GM18873 (cell line): ENCODE data around the gene MTSS2.
"Not testable (repeated sequence)": the region's sequence is repeated elsewhere in the genome, so short reads cannot be mapped to it uniquely, and the experiment has no call there.

Experiments used
- ATAC-seq: cut with Tn5 transposase; IDR thresholded peaks from one replicate; pipeline ENCODE4 v1.9.1; 2021; ENCODE audit warnings: mild to moderate bottlenecking, moderate library complexity, moderate number of reproducible peaks; ENCODE audit not compliant: unreplicated experiment, low FRiP score

The MTSS2 gene

DNA sequence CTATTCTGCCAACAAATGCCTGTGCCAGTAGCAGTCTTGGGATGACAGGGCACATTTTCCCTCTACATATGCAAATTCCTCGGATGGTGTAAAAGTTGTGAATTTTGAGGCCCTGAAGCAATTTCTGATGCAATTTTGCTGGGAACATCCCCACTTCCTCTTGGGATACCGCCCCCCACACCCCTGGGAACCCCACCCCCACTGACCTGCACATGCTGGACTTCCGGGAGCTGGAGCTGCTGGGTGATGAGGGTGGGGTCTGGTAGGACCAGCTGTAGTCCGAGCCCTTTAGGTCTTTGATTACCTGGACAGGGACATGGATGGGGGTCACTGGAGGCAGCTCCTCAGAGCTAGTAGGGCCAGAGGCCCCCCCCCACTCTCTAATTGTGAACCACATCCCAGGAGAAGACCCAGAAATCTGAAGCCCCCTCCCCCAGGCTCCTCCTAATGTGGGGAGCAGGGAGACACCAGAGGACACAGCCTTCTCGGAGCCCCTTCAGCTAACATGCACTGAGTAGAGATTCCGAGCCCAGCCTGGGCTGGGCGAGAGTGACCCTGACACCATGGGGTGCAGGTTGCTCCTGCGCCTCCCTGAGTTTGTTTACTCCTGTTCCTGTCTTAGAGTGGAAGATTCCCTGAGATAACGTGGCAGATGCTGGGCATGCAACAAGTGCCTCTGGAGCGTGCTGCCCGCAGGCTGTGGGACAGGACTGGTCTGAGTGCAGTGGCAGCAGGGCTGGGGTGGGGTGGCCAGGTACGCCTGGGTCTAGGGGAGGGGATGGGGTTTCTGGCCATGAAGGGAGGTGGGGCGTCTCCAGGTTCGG lies 9.0 kb downstream of the MTSS2 start:
- ATAC-seq, result no peak

DNA sequence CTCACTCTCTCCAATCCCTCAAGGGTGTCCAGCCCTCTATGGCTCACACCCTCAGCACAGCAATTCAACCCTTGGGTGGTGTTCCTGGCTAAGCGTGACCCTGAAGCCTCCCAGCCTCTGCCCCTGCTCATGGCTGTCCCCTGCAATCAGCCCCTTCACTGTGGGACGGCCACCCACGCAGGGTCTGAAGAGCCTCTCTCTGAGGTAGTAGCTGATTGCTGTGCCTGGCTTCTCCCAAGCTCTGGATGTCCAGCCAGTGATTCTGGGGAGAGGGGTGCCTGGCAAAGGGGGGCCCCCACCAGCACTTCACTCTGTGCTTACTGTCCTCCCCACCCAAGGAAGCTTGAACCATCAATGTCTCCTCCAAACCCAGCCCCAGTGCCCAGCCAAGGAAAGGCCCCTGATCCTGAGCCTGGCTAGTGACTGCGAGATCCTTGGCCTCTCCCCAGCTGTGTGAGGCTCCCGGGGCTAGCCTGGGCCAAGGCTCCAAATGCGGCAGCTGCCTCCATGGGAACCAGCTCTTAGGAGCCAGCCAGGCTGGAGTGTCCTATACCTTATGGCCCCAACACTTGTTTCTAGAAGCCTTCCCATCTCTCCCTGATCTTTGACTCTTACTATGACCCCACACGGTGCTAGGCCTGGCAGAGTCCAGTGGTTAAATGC lies 9.9 kb downstream of the MTSS2 start:
- no peak for ATAC-seq

DNA sequence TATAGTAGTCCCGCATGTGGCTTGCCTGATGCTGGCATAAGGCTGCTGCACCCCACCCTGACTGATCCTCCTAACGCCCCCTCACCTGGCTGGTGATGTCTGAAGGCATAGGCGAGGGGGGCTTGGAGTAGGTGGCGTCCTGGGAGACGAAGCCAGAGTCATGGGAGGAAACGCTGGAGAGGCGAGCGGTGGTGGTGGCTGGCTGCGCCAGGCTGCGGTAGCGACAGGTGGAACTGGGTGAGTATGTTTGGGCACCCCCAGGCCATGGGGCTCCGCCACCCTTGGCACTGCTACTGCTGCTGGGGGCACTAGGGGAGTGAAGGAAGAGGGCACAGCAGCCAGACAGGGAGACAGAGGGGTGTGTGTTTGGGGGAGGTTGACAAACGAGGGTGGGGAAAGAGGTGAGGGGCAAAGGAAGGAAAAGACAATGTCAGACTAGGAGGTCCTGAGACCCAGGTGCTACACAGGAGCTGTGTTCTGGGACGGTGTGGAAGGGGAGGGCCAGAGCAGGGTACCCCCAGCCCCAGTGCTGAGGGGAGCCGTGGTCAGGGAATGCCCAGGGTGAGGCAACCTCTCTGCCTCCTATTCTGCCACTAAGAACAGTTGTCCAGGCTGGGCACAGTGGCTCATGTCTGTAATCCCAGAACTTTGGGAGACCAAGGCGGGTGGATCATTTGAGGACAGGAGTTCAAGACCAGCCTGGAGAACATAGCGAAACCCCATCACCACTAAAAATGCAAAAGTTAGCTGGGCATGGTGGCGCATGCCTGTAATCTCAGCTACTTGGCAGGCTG lies 11.4 kb downstream of the MTSS2 start:
- ATAC-seq, result no peak

DNA sequence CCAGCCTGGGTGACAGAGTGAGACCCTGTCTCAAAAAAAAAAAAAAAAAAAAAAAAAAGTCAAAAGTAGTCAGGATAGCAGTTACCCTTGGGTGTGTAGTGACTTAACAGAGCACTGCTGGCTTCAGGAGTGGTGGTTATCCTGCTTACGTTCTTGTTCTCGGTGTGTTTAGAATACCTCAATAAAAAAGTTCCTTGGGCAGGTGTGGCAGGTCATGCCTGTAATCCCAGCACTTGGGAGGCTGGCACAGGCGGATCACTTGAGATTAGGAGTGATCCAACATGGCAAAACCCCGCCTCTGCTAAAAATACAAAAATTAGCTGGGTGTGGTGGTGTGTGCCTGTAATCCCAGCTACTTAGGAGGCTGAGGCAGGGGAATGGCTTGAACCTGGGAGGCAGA lies 14.9 kb downstream of the MTSS2 start:
- not testable (repeated sequence) for ATAC-seq

DNA sequence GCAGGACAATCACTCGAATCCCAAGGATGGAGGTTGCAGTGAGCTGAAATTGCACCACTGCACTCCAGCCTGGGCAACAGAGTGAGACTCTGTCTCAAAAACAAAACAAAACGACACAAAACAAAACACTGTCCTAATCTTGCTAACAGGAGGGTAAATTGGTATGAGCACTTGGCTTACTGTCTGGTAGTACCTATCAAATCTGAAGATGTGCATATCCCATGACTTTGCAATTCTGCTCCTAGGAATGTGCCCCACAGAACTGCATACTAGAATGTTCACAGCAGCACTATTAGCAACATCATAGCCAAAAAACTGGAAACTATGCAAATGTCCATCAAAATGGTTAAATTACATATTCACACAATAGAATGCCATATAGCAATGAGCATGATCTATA lies 15.7 kb downstream of the MTSS2 start:
- no peak for ATAC-seq

DNA sequence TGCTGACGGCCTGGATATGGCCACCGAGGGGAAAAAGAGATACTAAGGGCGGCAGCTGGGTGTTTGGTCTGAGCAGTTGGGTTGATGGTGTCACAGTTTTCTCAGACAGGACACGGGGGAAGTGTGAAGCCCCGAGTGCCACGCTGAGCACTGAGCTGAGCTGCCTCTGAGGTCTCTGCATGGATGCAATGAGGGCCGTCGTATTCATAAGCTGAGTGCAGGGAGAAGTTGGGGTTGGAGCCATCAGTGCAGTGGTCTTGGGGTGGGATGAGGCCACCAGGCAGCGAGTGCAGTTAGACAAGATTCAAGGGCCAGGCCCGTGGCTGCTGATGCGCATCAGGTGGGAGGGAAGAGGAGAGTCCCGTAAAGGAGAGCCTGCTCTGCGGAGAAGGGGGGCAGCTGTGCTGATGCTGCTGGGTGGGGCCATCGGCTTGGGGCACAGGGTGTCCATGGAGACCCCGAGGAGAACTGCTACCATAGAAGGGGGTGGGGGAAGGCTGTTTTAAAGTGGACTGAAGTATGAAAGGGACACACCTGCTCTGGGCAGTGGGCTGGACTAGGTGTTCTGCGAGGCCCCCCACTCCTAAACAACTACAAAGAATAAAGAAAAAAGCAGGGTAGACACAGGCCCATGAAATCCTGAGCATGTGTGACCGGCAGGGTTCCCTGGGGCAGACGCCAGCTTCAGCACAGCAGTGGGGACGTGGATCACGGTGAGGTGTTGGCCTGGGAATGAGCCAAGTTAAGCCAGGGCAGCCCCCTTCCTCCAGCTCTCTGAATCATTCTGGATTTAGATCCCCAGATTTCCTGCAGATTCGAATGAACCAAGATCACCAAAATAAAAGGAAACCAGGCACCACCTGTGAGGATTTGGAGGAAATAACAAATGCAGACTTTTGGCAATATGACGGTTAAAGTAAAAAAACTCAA lies 19.8 kb downstream of the MTSS2 start:
- no peak for ATAC-seq

DNA sequence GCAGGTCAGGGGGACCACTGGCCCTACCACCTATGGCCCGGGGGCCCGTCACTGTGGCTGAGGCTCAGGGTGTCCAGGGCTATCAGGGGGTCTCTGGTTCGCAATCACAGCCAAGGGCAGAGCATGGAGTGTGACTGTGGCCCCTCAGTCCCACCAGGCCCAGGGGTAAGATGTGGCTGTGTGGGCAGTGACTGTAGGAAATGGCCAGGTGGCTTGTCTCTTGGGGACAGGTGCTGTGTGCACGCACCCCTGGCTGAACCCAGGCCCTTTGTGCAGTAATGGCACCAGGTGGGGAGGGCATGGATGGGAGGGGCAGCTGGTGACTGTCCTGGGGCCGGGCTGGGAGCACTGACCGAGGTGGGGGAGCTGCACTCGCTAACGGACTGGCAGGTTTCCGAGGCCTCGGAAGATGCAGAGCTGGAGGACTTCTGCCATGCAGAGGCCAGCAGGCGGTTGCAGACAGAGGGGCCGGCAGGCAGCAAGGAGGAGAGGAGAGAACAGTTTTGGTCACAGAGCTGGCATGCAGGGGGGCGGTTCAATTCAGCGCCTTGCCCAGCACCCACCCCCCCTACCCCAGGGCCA lies 20.6 kb downstream of the MTSS2 start:
- ATAC-seq, result no peak

DNA sequence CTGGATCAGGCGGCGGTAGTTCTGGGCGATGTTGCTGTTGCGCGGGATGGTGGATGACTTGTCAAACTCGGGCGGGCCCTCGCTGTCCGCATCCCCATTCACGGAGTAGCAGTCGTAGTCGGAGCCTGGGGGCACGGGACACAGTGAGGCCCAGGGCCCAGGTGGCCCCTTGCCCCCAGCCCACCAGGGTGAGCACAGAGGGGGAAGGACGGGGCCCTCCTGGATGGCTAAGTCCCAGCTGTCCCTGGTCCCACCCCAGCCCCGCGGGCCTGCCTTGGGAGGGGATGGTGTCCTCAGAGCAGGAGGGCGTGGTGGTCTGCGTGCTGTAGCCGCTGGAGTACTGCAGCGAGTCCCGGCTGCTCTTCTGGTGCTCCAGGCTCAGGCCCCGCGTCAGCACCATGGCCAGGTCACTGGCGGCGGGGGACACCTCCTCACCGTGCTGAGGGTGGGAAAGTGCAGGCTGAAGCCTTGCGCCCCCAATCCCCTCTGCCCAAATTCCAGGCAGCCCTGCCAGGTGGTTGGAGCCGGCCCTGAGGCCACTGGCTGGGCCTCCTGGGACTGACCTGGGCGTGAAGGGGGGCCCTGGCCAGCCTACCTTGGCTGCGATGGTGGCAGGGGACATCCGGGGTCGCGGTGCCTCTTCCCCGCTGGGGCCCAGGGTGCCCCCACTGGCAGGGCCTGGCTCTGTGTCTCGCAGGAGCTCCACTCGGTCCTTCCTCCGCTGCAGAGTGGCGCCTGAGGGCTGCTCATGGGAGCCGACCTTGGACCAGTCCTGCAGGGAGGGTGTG lies 21.3 kb downstream of the MTSS2 start:
- no peak for ATAC-seq

DNA sequence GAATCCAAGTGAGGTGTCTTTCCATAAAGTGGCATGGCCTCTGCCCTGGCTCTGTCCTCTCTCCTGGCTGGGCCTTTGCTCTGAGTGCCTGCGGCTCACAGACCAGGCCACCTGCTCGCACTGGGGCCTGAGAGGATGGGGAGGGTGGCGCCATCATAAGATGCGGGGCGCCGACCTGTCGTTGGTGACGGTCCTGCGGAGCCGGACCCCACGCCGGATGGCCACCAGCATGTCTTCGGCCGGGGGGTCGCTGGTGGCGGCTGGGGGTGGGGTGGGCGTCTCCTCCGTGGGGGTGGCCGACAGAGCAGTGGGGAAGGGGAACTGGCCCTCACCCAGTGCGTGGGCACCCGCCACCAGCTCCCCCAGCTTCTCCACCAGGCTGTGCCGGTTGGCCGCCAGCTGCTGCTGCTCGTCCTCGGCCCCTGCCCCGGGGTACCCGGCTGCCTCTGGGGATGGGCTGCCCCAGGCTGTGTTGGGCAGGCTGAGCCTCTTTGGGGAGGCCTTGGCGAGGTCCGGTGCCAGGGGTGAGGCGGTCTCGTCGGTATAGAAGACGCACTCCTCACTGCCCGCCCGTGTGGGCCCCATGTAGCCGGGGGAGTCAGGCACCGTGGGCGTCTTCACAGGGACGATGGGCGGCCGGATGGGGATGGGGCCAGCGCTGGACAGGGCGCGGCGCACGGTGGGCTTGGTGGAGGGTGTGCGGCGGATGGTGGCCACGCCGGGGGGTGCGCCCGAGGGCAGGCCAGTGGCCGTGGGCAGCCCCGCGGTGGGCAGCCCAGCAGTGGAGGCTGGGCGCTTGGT lies 22.1 kb downstream of the MTSS2 start:
- no peak for ATAC-seq

DNA sequence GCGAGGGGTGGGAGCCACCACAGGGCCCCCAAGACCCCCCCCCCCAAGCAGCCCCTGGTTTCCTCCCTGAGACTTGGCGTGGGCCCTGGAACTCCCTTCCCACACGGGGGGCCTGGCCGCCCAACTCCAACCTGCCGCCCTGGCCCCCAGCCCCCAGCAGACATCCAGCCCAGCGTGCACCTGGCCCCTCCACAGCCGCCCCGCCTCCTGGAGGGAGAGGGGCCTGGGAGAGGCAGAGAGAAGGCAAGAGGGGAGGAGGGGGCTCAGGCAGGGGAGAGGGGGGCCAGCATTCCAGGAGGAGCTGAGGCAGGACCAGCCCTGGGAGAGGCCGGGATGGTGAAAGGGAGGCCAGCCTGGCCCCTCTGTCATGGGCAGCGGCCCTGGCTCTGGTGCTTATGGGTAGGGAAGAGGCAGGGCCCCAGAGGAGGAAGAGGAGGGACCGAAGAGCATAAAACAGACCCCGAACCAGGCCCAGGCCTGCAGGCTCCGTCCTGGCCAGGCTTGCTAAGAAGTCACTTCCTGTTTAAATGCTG lies 22.8 kb downstream of the MTSS2 start:
- no peak for ATAC-seq

DNA sequence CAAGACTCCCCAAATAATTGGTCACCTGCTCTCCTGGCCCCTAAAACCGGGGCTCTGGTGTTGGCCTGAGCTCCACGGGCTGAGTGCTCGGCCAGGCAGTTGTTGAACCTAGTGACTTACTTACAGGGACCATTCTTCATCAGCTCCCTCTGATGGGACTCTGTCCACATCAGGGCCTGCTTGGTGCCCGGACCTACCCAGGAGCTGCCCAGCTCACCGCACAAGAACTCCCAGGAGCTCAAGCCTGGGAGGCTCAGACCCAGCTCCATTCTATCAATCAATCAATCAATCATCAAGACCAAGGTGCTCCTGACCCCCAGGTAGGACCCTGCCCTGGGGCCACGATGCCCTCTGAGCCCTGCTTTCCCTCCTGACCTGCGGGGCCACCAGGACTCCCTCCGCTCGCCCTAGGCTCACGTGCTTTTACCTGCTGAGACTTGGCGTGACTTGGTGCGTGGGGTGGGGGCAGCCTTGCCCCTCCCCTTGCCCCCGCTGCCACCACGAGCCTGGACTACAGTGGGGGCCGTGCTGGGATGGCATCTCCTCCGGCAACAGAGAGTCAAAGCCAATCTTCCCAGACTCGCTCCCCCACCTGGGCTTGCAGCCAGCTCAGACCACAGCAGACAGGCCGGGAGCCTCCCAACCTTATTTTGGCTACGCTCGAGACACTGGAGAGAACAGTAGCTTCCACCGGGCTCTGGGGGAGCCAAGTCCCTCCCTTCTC lies 23.8 kb downstream of the MTSS2 start:
- ATAC-seq, result no peak

DNA sequence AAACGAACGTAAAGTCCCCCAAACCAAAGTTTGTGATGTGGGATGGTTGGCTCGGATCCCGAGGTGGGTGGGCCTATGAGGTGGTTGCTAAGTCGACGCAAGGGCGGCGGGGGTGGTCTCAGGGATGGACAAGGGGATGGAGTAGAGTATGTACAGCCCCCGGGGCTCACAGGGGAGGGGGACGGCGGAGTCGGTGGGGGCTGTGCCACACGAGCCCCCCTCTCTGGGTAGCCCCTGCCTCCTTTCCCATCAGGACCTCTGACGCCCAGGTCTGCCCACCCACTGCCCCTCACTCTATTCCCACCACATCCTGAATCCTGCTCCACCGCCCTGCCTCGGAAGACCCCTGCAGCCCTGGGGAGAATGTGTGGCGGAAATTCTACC lies 24.3 kb downstream of the MTSS2 start:
- no peak for ATAC-seq

DNA sequence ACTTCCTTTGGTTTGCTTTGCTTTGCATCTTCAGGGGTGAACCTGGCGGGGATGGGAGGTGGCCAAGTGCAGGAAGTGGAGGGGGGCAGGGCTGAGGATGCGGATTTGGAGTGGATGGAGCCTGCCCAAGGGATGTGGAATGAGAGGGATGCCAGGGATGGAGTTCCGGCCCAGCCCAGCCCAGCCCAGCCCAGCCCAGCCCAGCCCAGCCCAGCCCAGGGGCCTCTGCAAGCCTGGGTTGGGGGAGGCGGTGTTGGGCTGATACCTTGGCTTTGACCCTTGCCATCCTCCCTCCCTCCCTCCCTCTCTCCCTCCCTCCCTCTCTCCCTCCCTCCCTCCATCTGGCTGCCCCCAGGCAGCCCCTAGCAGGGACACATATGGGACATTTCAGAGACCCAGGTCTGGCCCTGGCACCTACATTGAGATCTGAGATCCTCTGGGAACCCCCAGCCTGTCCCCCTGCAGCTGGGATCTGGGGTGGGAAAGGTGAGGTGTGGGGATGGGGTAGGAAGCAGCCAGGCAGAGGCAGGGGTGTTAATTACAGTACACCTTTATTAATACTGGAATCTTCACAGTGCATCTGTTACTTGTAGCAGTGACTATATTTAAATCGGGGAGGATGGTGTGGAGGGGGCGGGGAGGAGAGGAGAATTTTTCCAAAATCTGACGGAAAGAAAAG lies 25.0 kb downstream of the MTSS2 start:
- no peak for ATAC-seq

DNA sequence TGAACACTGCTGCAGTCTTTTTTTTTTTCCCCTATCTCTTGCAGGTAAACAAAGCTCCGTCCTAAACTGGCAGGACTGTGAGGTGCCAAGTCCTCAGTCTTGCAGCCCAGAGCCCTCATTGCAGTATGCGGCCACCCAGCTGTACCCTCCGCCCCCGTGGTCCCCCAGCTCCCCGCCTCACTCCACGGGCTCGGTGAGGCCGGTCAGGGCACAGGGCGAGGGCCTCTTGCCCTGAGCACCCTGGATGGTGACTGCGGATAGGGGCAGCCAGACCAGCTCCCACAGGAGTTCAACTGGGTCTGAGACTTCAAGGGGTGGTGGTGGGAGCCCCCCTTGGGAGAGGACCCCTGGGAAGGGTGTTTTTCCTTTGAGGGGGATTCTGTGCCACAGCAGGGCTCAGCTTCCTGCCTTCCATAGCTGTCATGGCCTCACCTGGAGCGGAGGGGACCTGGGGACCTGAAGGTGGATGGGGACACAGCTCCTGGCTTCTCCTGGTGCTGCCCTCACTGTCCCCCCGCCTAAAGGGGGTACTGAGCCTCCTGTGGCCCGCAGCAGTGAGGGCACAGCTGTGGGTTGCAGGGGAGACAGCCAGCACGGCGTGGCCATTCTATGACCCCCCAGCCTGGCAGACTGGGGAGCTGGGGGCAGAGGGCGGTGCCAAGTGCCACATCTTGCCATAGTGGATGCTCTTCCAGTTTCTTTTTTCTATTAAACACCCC lies 25.7 kb downstream of the MTSS2 start:
- ATAC-seq, result no peak

DNA sequence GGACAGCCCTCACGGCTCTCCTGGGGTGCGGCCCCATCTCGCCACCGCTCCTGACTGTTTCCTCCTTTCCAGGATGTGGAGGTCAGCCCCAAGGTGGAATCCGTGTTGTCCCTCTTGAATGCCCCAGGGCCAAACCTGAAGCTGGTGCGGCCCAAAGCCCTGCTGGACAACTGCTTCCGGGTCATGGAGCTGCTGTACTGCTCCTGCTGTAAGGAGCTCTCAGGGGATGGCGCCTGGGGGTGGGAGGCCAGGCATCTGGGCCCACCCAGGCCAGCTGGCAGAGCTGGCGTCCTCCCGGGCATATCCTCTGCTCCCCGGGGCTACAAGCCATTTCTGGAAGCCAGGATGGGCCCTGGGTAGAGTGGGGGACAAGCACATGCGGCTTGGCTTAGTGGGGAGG lies 26.3 kb downstream of the MTSS2 start:
- no peak for ATAC-seq

DNA sequence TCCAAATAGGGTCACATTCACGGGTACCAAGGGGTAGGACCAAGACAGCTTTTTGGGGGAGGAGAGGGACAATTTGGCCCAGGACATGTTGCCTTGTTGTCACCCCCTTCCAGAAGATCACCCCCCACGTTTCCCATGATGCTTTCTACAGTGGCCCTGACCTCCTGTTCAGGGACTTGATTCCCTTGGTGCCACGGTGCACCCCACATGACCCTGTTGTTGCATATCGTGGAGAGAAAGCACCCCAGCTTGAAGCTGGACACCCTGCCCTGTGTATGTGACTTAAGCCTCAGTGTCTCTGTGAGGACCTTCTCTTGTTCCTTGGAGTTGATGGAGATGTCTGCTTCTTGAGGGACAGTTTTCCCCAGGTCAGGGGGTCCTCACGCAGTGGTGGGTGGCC lies 26.9 kb downstream of the MTSS2 start:
- no peak for ATAC-seq
